HEK293T (cell line): ENCODE results near the gene TRIP13.
A peak's percentile ranks its signal among the peaks of the same experiment; 100 is the strongest.

Experiments
- CTCF ChIA-PET: fragments of 350-600 bp; formaldehyde crosslinking; extraction: SDS; loops from one replicate; lab custom pipeline; 2021; ENCODE audit warnings: antibody characterized with exemption, inconsistent platforms; lab: Yijun Ruan, JAX
- POLR2A ChIA-PET: fragments of 350-600 bp; formaldehyde crosslinking; extraction: SDS; loops from one replicate; lab custom pipeline; 2020; ENCODE audit warnings: antibody characterized with exemption, inconsistent platforms; lab: Yijun Ruan, JAX
- DNase-seq: peaks from one replicate; pipeline ENCODE4 v3.0.0; 2012; ENCODE audit warnings: mixed read lengths; ENCODE audit errors: extremely low spot score
- ARNT ChIP-seq: fragments of 450-650 bp; IDR thresholded peaks from 2 replicates; pipeline ENCODE4 v1.6.1; 2017; ENCODE audit warnings: mild to moderate bottlenecking
- BHLHE40 ChIP-seq: fragments of 450-650 bp; IDR thresholded peaks from 2 replicates; pipeline ENCODE4 v1.6.1; 2016; ENCODE audit warnings: mild to moderate bottlenecking, moderate library complexity, borderline replicate concordance
- CTBP1 ChIP-seq: fragments of 450-650 bp; IDR thresholded peaks from 2 replicates; pipeline ENCODE4 v1.6.1; 2016; ENCODE audit warnings: borderline replicate concordance
- ELF4 ChIP-seq: fragments of 450-650 bp; IDR thresholded peaks from 2 replicates; pipeline ENCODE4 v1.6.1; 2017; ENCODE audit warnings: antibody characterized with exemption
- FOXA1 ChIP-seq: fragments of 450-650 bp; IDR thresholded peaks from 2 replicates; pipeline ENCODE4 v1.6.1; 2016; ENCODE audit warnings: mild to moderate bottlenecking
- FOXK2 ChIP-seq: fragments of 450-650 bp; IDR thresholded peaks from 2 replicates; pipeline ENCODE4 v1.6.1; 2016; ENCODE audit warnings: mild to moderate bottlenecking
- FOXM1 ChIP-seq: fragments of 450-650 bp; IDR thresholded peaks from 2 replicates; pipeline ENCODE4 v1.6.1; 2017; ENCODE audit warnings: mild to moderate bottlenecking, borderline replicate concordance
- HDGF ChIP-seq: fragments of 450-650 bp; IDR thresholded peaks from 2 replicates; pipeline ENCODE4 v1.6.1; 2017; ENCODE audit warnings: antibody characterized with exemption, borderline replicate concordance
- L3MBTL2 ChIP-seq: fragments of 450-650 bp; conservative IDR thresholded peaks from 2 replicates; pipeline ENCODE4 v1.6.1; 2016; ENCODE audit warnings: mild to moderate bottlenecking
- LEF1 ChIP-seq: fragments of 450-650 bp; IDR thresholded peaks from 2 replicates; pipeline ENCODE4 v1.6.1; 2017; ENCODE audit warnings: mild to moderate bottlenecking, borderline replicate concordance
- NFRKB ChIP-seq: fragments of 450-650 bp; IDR thresholded peaks from 2 replicates; pipeline ENCODE4 v1.6.1; 2016; ENCODE audit warnings: mild to moderate bottlenecking, moderate library complexity
- PKNOX1 ChIP-seq: fragments of 450-650 bp; IDR thresholded peaks from 2 replicates; pipeline ENCODE4 v1.6.1; 2016
- SP1 ChIP-seq: fragments of 450-650 bp; IDR thresholded peaks from 2 replicates; pipeline ENCODE4 v1.6.1; 2017
- SUZ12 ChIP-seq: fragments of 450-650 bp; IDR thresholded peaks from 2 replicates; pipeline ENCODE4 v1.6.1; 2016; ENCODE audit warnings: mild to moderate bottlenecking
- TARDBP ChIP-seq: fragments of 450-650 bp; IDR thresholded peaks from 2 replicates; pipeline ENCODE4 v1.6.1; 2016
- ZNF384 ChIP-seq: fragments of 450-650 bp; IDR thresholded peaks from 2 replicates; pipeline ENCODE4 v1.6.1; 2016

The TRIP13 gene

GRCh38 chr5:856531-857425 is 35.9 kb upstream of the TRIP13 start:
- CTCF ChIA-PET = no interaction called here
- POLR2A ChIA-PET = no interaction called here
- no peak for DNase-seq
- no peak for TF ChIP-seq HDGF
- peak; percentile 94 for TF ChIP-seq TARDBP

GRCh38 chr5:858726-859125 is 34.0 kb upstream of the TRIP13 start:
- CTCF ChIA-PET = no interaction called here
- POLR2A ChIA-PET = interaction anchor here (0.8 kb wide), 1 partner anchor 34 kb away, joined by 3 read pairs; the partner anchor contains the start of gene TRIP13
- no peak for DNase-seq
- no peak for TF ChIP-seq FOXM1
- TF ChIP-seq PKNOX1 = no peak
- TF ChIP-seq ZNF384 = no peak
- TF ChIP-seq FOXA1 = no peak
- no peak for TF ChIP-seq SP1
- TF ChIP-seq ARNT = no peak
- no peak for TF ChIP-seq HDGF
- no peak for TF ChIP-seq L3MBTL2
- TF ChIP-seq BHLHE40 = no peak
- TF ChIP-seq LEF1 = no peak
- no peak for TF ChIP-seq FOXK2

- DNase-seq = no peak
- ChIA-PET POLR2A (interaction anchor here (0.8 kb wide), 1 partner anchor 34 kb away, joined by 3 read pairs; the partner anchor contains the start of gene TRIP13), CTCF (no interaction called here)
- no peak for TF ChIP-seq LEF1
- TF ChIP-seq ELF4 = no peak
- TF ChIP-seq CTBP1 = no peak
- TF ChIP-seq FOXA1 = no peak
- TF ChIP-seq SUZ12 = no peak
- no peak for TF ChIP-seq FOXK2
- TF ChIP-seq ARNT = no peak
- TF ChIP-seq ZNF384 = no peak
- no peak for TF ChIP-seq TARDBP
- TF ChIP-seq SP1 = no peak
- TF ChIP-seq HDGF = no peak
- TF ChIP-seq NFRKB = no peak
- no peak for TF ChIP-seq PKNOX1
- no peak for TF ChIP-seq FOXM1
- no peak for TF ChIP-seq BHLHE40
- TF ChIP-seq L3MBTL2 = no peak
These were observed 33.3 kb upstream of the TRIP13 start for GRCh38 chr5:859391-859790.

GRCh38 chr5:859798-860296 is 32.8 kb upstream of the TRIP13 start:
- no peak for DNase-seq
- ChIA-PET CTCF (no interaction called here), POLR2A (interaction anchor here (0.8 to 1.1 kb wide), 2 partner anchors 11 to 33 kb away, joined by 3 read pairs; partner anchors contain the start of gene TRIP13)
- TF ChIP-seq LEF1 (no peak), ZNF384 (no peak), BHLHE40 (no peak), FOXM1 (no peak), PKNOX1 (no peak), NFRKB (no peak), SUZ12 (no peak), FOXA1 (no peak), CTBP1 (no peak), L3MBTL2 (no peak), SP1 (no peak), HDGF (no peak), ELF4 (no peak), ARNT (no peak)

- ChIA-PET POLR2A (interaction anchor here (1.1 kb wide), 1 partner anchor 10 kb away, joined by 3 read pairs; no protein-coding TSS in a partner anchor), CTCF (no interaction called here)
- DNase-seq = no peak
- TF ChIP-seq SUZ12 = no peak
- peak; percentile 48; the same call in 1 of the 2 replicates for TF ChIP-seq TARDBP
These were observed 32.1 kb upstream of the TRIP13 start for GRCh38 chr5:860506-861150.
